Measurements from ENCODE around the gene HOXD13.

Gene HOXD13

DNA sequence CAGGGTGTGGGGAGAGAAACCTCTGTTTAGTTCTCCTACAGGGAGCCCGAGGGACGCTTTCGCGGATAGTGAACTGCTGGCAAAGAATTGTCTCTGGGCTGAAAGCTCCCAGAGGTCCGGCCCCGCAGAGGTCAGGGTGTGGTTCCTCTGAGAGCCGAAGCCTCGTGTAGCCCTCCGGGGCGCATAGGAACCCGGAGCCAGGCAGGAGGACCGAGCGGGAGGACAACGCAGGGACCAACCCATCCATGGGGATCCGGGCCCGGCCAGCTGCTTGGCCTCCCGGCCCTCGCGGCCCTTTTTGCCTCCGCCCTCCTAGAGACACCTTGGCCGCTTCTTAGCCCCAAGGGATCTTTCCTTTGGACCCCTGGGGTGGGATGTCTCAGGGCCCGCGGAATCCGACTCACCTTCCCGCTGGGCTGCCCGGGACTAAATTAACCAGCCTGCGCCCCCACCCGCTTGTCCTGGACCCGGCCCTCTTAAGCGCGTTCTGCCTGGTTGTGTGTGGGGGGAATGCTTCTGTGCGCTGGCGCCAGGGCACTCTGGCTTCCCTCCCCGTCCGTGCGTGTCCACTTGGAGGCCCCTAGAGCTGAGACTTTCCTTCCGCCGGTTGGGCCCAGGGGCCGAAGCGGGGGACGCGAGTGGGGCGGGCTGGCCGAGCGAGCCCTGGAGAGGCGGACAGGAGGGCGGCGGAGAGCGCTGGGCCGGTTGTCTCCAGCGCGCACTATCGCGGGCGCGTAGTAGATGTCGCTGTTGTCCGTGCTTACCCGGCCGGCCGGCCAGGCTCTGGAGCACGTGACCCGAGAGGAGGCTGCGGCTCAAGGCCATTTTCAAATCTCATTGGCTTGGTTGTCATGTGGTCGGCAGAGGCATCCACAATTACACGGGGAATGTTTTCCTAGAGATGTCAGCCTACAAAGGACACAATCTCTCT lies 23.6 kb downstream of the HOXD13 start, which contains the start of gene HOXD10:
TSS of gene HOXD10 (plus strand) at position 896 of the 931 bp plus-strand sequence. CDS start 56 bp downstream, outside the sequence.
- Histone ChIP-seq H3K4me3 (IDR thresholded peaks at IDR 0.05; ENCODE audit: insufficient read depth, low read depth, low read length) (no peak within 1 kb of the TSS), H2AFZ (ENCODE audit: low read depth) (no peak within 1 kb of the TSS), H3K36me3 (ENCODE audit: insufficient read depth) (no peaks in the 10 kb centered on the region), H3K9ac (no peak within 1 kb of the TSS), H3K27ac (no peak within 1 kb of the TSS), H3K4me1 (ENCODE audit: low read depth, poor library complexity, severe bottlenecking) (no peaks in the 10 kb centered on the region), H4K20me1 (ENCODE audit: insufficient read depth) (no peaks in the 10 kb centered on the region), H3K27me3 (ENCODE audit: insufficient read depth, low read depth) (no peaks in the 10 kb centered on the region), H3K79me2 (ENCODE audit: insufficient read depth, low read depth) (no peaks in the 10 kb centered on the region), H3K4me2 (no peak within 1 kb of the TSS)
- TF ChIP-seq, protein P1, sequence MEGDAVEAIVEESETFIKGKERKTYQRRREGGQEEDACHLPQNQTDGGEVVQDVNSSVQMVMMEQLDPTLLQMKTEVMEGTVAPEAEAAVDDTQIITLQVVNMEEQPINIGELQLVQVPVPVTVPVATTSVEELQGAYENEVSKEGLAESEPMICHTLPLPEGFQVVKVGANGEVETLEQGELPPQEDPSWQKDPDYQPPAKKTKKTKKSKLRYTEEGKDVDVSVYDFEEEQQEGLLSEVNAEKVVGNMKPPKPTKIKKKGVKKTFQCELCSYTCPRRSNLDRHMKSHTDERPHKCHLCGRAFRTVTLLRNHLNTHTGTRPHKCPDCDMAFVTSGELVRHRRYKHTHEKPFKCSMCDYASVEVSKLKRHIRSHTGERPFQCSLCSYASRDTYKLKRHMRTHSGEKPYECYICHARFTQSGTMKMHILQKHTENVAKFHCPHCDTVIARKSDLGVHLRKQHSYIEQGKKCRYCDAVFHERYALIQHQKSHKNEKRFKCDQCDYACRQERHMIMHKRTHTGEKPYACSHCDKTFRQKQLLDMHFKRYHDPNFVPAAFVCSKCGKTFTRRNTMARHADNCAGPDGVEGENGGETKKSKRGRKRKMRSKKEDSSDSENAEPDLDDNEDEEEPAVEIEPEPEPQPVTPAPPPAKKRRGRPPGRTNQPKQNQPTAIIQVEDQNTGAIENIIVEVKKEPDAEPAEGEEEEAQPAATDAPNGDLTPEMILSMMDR (conservative IDR thresholded peaks at IDR 0.05; ENCODE audit: low read depth, low read length): no peak

DNA sequence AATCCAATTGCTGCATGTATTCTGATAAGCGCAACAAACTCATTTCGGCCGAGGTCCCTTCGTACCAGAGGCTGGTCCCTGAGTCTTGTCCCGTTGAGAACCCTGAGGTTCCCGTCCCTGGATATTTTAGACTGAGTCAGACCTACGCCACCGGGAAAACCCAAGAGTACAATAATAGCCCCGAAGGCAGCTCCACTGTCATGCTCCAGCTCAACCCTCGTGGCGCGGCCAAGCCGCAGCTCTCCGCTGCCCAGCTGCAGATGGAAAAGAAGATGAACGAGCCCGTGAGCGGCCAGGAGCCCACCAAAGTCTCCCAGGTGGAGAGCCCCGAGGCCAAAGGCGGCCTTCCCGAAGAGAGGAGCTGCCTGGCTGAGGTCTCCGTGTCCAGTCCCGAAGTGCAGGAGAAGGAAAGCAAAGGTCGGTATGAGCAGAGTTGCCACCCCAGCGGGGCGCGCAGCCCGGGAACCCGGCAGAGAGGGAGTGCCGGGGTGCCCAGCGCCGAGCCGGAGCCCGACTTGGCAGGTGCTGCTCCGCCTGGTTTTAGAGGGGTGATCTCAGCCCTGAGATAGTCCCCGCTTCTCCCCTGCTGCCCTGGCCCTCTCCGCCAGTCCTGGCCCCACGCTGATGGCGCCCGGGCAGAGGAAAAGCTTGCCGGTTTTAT lies 24.8 kb downstream of the HOXD13 start:
- Histone ChIP-seq H2AFZ (ENCODE audit: low read depth) (no peak overlapping the region), H3K4me3 (IDR thresholded peaks at IDR 0.05; ENCODE audit: insufficient read depth, low read depth, low read length) (no peak overlapping the region), H3K27me3 (ENCODE audit: insufficient read depth, low read depth) (no peaks in the 10 kb centered on the region), H3K4me2 (no peak overlapping the region), H3K79me2 (ENCODE audit: insufficient read depth, low read depth) (no peaks in the 10 kb centered on the region), H3K27ac (no peak overlapping the region), H3K4me1 (ENCODE audit: low read depth, poor library complexity, severe bottlenecking) (no peaks in the 10 kb centered on the region), H3K36me3 (ENCODE audit: insufficient read depth) (no peaks in the 10 kb centered on the region), H4K20me1 (ENCODE audit: insufficient read depth) (no peaks in the 10 kb centered on the region), H3K9ac (no peak overlapping the region)
- TF ChIP-seq, protein P1 (conservative IDR thresholded peaks at IDR 0.05; ENCODE audit: low read depth, low read length): no peak

DNA sequence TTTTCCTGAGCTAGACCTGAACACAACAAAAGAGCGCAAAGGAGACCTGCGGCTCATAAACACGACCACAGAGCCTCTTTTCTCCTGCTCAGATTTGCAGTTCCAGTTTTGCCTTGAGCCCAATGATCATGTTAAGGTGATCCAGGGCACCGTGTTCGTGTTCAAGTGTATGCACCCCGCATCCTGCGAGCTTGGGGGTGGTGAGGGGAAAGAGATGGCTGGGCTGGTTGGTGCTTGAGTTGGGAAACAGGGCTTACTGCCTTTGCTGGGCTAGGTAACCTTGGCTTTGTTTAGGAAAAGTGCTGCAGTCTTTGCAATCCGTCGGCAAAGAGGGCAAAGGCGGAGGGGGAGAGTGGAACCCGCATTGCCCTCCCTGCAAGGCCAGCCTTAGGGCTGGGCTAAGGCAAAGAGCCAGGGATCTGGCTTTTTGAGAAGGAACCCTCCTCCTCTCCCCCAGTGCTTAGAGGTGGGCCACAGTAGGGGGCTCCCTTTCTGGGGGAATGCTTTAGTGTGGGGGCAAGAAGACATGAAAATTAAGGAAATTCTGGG lies 25.4 kb downstream of the HOXD13 start:
- Histone ChIP-seq H3K4me3 (IDR thresholded peaks at IDR 0.05; ENCODE audit: insufficient read depth, low read depth, low read length) (no peak overlapping the region), H2AFZ (ENCODE audit: low read depth) (peak overlapping the region; percentile 31; the same call in 1 of the 2 replicates), H3K9ac (no peak overlapping the region), H4K20me1 (ENCODE audit: insufficient read depth) (no peaks in the 10 kb centered on the region), H3K27ac (no peak overlapping the region), H3K27me3 (ENCODE audit: insufficient read depth, low read depth) (no peaks in the 10 kb centered on the region), H3K4me1 (ENCODE audit: low read depth, poor library complexity, severe bottlenecking) (no peaks in the 10 kb centered on the region), H3K4me2 (no peak overlapping the region), H3K36me3 (ENCODE audit: insufficient read depth) (no peaks in the 10 kb centered on the region), H3K79me2 (ENCODE audit: insufficient read depth, low read depth) (no peaks in the 10 kb centered on the region)
- TF ChIP-seq, protein P1 (conservative IDR thresholded peaks at IDR 0.05; ENCODE audit: low read depth, low read length): no peak

DNA sequence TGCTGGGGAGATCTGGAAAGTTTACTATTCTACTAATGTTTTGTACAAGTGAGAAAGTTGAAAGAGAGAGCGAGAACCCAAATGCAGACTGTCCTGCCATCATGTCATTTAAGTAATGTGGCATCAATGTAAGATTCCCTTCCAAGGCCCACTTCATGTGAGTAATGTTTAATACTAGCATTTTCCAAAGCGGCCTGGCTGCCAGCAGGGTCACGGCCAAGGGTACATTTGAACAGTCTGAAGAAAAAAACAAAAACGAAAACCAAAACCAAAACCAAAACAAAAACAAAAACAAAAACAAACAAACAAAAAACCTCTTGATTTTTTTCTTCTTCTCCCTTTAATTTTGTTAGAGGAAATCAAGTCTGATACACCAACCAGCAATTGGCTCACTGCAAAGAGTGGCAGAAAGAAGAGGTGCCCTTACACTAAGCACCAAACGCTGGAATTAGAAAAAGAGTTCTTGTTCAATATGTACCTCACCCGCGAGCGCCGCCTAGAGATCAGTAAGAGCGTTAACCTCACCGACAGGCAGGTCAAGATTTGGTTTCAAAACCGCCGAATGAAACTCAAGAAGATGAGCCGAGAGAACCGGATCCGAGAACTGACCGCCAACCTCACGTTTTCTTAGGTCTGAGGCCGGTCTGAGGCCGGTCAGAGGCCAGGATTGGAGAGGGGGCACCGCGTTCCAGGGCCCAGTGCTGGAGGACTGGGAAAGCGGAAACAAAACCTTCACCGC lies 26.2 kb downstream of the HOXD13 start:
- H3K36me3 ChIP-seq (ENCODE audit: insufficient read depth): no peaks in the 10 kb centered on the region
- H3K4me1 ChIP-seq (ENCODE audit: low read depth, poor library complexity, severe bottlenecking): no peaks in the 10 kb centered on the region
- H3K4me2 ChIP-seq: peak overlapping the region; percentile 36; the same call in 1 of the 2 replicates
- H4K20me1 ChIP-seq (ENCODE audit: insufficient read depth): no peaks in the 10 kb centered on the region
- peak overlapping the region; percentile 31 for H2AFZ ChIP-seq (ENCODE audit: low read depth)
- H3K9ac ChIP-seq: no peak overlapping the region
- H3K79me2 ChIP-seq (ENCODE audit: insufficient read depth, low read depth): no peaks in the 10 kb centered on the region
- H3K27me3 ChIP-seq (ENCODE audit: insufficient read depth, low read depth): no peaks in the 10 kb centered on the region
- no peak overlapping the region for H3K27ac ChIP-seq
- TF ChIP-seq, protein P1 (conservative IDR thresholded peaks at IDR 0.05; ENCODE audit: low read depth, low read length): peak; percentile 62
- no peak overlapping the region for H3K4me3 ChIP-seq (IDR thresholded peaks at IDR 0.05; ENCODE audit: insufficient read depth, low read depth, low read length)
